Adrenal gland (tissue), 12 donors: Measurements from ENCODE around the gene TBL1XR1. TPM values are rescaled to one million over a fixed set of nuclear protein-coding genes. Genes with fewer than 3 reads are reported as not detected.

Source experiments
- DNase-seq, 7 donors: peaks; one replicate each; pipeline ENCODE4 v3.0.0-alpha.2; 2019 to 2020
- H3K27ac ChIP-seq, 5 donors: fragments of 200-600 bp; sonication (generic) in 4 of 5; 1 replicate in 3 of 5; 2 replicates in 2 of 5; pipeline versions ENCODE4 v1.5.1 to v1.8.0; 2016 to 2020; ENCODE audit warnings: mild to moderate bottlenecking in 1 of 5
- H3K27me3 ChIP-seq: fragments of 200-600 bp; 2 replicates; pipeline ENCODE4 v1.8.0; 2021
- H3K36me3 ChIP-seq, 2 donors: fragments of 200-600 bp; replicated peaks in 1 of 2; 1 replicate in 1 of 2; 2 replicates in 1 of 2; pipeline versions ENCODE4 v1.5.1 to v1.8.0; 2018 to 2022
- H3K4me1 ChIP-seq, 2 donors: fragments of 200-600 bp; replicated peaks in 1 of 2; 1 replicate in 1 of 2; 2 replicates in 1 of 2; pipeline versions ENCODE4 v1.5.1 to v1.8.0; 2018 to 2021
- H3K4me3 ChIP-seq, 4 donors: fragments of 200-600 bp; sonication (generic) in 3 of 4; one replicate each; pipeline ENCODE4 v1.5.1; 2016 to 2018
- H3K9me3 ChIP-seq, 3 donors: fragments of 200-600 bp; sonication (generic) in 1 of 3; replicated peaks in 1 of 3; 1 replicate in 2 of 3; 2 replicates in 1 of 3; pipeline versions ENCODE4 v1.5.1 to v1.8.0; 2016 to 2021
- POLR2A ChIP-seq, 2 donors: fragments of 450-650 bp; IDR thresholded peaks; one replicate each; pipeline ENCODE4 v1.6.1; 2017; ENCODE audit warnings: antibody characterized with exemption in 2 of 2, mild to moderate bottlenecking in 2 of 2, moderate library complexity in 1 of 2
- WGBS, 4 donors: extraction: QIAGEN DNeasy Blood & Tissue Kit in 2 of 4; methylation state at CpG; one replicate each; pipeline versions ENCODE4 v1.1.5 to v1.1.7; 2013 to 2017; 5-methylcytosine and 5-hydroxymethylcytosine counted together
- intact Hi-C, 2 donors: fragments of 100-400 bp; cut with DNase I; formaldehyde crosslinking; loops; one replicate each; pipeline versions ENCODE4 v1.14.1 to v1.15.0; 2022 to 2023
- polyA plus RNA-seq, 3 donors: library from polyadenylated mRNA; stranded (reverse); fragments of 200-250 nt in 2 of 3; fragments of 350-450 nt in 1 of 3; fragmentation: Illumina TruSeq in 1 of 3; extraction: RNeasy Lipid Tissue Mini Kit (QIAGEN cat#74804) in 1 of 3; gene quantifications; one replicate each; pipeline ENCODE4 v1.2.3, GENCODE V29; 2013 to 2014
- total RNA-seq, 9 donors: library from RNA; depleted of rRNA in 4 of 9; stranded (reverse); fragments of >200 nt in 4 of 9; fragments of 120-200 nt in 1 of 9; fragmentation: NEBNext Ultra II Directional in 1 of 9; extraction: Animal tissue kit (Norgen Biotek cat#: 25700) in 1 of 9; gene quantifications; one replicate each; pipeline versions ENCODE4 v1.1.0 to v1.2.4, GENCODE V29; 2013 to 2023
- TF ChIP-seq, protein P1 (sequence below), 6 experiments: fragments of 450-650 bp in 4 of 6; fragments of 200-600 bp in 2 of 6; sonication (generic) in 1 of 6; IDR thresholded peaks; 1 replicate in 5 of 6; 2 replicates in 1 of 6; pipeline versions ENCODE4 v1.5.1 to v1.8.0; 2016 to 2021; ENCODE audit warnings: antibody characterized with exemption in 6 of 6, mild to moderate bottlenecking in 2 of 6, moderate library complexity in 1 of 6
- donor health status: healthy with polysubstance abuse.
- donor health status: Bipolar disorder and iron deficiency.
- donor health status: DM: yes; HTN: yes; CAD: no.
- donor health status: DM: no; HTN: no; CAD: no.
- donor health status: DM: no; HTN: no; CAD: no.
- donor health status: DM: yes; HTN: yes; CAD: no.

TBL1XR1 gene
- total and polyA plus RNA-seq, 12 donors = 17.5 to 258 (median 93.6) TPM

DNA sequence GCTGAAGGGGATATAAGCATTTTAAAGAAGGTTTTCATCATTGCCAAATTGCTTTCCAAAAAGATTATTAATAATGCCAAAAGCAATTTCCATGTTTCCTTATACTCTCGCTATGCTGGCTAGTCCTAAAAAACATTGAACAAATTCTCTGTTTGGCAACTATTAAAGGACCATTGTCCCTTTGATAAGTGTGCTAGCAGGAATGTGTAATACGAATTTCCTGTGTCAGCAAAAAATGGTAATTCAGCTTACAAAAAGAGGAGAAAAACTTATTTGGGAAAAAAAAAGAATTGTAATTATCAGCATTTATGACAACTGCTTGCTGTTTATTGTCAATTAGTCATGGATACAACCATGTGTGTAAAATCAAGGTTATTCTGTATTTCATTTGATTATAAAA, 138.6 kb downstream of the TBL1XR1 start:
- intact Hi-C loops = loop anchor here (10.0 kb wide), 1 partner anchor 136 kb away; the partner anchor contains the start of gene TBL1XR1 (in 2 of the 2)
- Histone ChIP-seq H3K9me3 (no peaks in the 10 kb centered on the region), H3K27ac (no peak overlapping the region), H3K27me3 (no peaks in the 10 kb centered on the region), H3K4me1 (peaks cover 0 to 53% of the 10 kb centered on the region in 2 donors), H3K4me3 (no peak overlapping the region), H3K36me3 (no peaks in the 10 kb centered on the region)
- DNase-seq = no peak
- WGBS, 4 donors = 68 to 75% (median 72%) methylated on average over 2 of the region's 2 CpGs
- TF ChIP-seq POLR2A (IDR thresholded peaks at IDR 0.05) = no peak
- TF ChIP-seq, protein P1, sequence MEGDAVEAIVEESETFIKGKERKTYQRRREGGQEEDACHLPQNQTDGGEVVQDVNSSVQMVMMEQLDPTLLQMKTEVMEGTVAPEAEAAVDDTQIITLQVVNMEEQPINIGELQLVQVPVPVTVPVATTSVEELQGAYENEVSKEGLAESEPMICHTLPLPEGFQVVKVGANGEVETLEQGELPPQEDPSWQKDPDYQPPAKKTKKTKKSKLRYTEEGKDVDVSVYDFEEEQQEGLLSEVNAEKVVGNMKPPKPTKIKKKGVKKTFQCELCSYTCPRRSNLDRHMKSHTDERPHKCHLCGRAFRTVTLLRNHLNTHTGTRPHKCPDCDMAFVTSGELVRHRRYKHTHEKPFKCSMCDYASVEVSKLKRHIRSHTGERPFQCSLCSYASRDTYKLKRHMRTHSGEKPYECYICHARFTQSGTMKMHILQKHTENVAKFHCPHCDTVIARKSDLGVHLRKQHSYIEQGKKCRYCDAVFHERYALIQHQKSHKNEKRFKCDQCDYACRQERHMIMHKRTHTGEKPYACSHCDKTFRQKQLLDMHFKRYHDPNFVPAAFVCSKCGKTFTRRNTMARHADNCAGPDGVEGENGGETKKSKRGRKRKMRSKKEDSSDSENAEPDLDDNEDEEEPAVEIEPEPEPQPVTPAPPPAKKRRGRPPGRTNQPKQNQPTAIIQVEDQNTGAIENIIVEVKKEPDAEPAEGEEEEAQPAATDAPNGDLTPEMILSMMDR (IDR thresholded peaks at IDR 0.05) = no peak

GRCh38 chr3:177057768-177058167, 139.5 kb downstream of the TBL1XR1 start:
- no peak for DNase-seq
- TF ChIP-seq, protein P1 (IDR thresholded peaks at IDR 0.05) = no peak
- TF ChIP-seq POLR2A (IDR thresholded peaks at IDR 0.05) = no peak
- intact Hi-C loops = loop anchor here (10.0 kb wide), 1 partner anchor 137 kb away; the partner anchor contains the start of gene TBL1XR1 (in 2 of the 2)
- Histone ChIP-seq H3K4me3 (no peak overlapping the region), H3K9me3 (no peaks in the 10 kb centered on the region), H3K36me3 (no peaks in the 10 kb centered on the region), H3K4me1 (peaks cover 0 to 53% of the 10 kb centered on the region in 2 donors), H3K27ac (no peak overlapping the region), H3K27me3 (no peaks in the 10 kb centered on the region)
- 90 to 93% (median 92%) methylated on average over 4 of the region's 4 CpGs for WGBS, 4 donors

GRCh38 chr3:177056927-177057326, 140.4 kb downstream of the TBL1XR1 start:
- WGBS, 4 donors = 75 to 88% (median 77%) methylated on average over 3 of the region's 3 CpGs
- intact Hi-C loops = loop anchor here (10.0 kb wide), 1 partner anchor 138 kb away; the partner anchor contains the start of gene TBL1XR1 (in 2 of the 2)
- no peak for TF ChIP-seq POLR2A (IDR thresholded peaks at IDR 0.05)
- TF ChIP-seq, protein P1 (IDR thresholded peaks at IDR 0.05) = no peak
- Histone ChIP-seq H3K27ac (no peak overlapping the region), H3K4me3 (no peak overlapping the region), H3K27me3 (no peaks in the 10 kb centered on the region), H3K4me1 (peaks cover 0 to 44% of the 10 kb centered on the region in 2 donors), H3K36me3 (no peaks in the 10 kb centered on the region), H3K9me3 (no peaks in the 10 kb centered on the region)
- DNase-seq = no peak

- Histone ChIP-seq H3K27me3 (no peaks in the 10 kb centered on the region), H3K9me3 (no peaks in the 10 kb centered on the region), H3K4me1 (peaks cover 0 to 40% of the 10 kb centered on the region in 2 donors), H3K36me3 (no peaks in the 10 kb centered on the region), H3K4me3 (no peak overlapping the region), H3K27ac (no peak overlapping the region)
- 53 to 81% (median 65%) methylated on average over 1 of the region's 1 CpG for WGBS, 4 donors
- intact Hi-C loops = loop anchor here (10.0 kb wide), 1 partner anchor 139 kb away; the partner anchor contains the start of gene TBL1XR1 (in 2 of the 2)
- TF ChIP-seq, protein P1 (IDR thresholded peaks at IDR 0.05) = no peak
- no peak for TF ChIP-seq POLR2A (IDR thresholded peaks at IDR 0.05)
- no peak for DNase-seq
Measured at GRCh38 chr3:177055605-177056571, 141.4 kb downstream of the TBL1XR1 start.
